Measurements from ENCODE around the gene BRICD5.
"Not testable (repeated sequence)": the region's sequence is repeated elsewhere in the genome, so short reads cannot be mapped to it uniquely, and the experiment has no call there.

The BRICD5 gene

DNA sequence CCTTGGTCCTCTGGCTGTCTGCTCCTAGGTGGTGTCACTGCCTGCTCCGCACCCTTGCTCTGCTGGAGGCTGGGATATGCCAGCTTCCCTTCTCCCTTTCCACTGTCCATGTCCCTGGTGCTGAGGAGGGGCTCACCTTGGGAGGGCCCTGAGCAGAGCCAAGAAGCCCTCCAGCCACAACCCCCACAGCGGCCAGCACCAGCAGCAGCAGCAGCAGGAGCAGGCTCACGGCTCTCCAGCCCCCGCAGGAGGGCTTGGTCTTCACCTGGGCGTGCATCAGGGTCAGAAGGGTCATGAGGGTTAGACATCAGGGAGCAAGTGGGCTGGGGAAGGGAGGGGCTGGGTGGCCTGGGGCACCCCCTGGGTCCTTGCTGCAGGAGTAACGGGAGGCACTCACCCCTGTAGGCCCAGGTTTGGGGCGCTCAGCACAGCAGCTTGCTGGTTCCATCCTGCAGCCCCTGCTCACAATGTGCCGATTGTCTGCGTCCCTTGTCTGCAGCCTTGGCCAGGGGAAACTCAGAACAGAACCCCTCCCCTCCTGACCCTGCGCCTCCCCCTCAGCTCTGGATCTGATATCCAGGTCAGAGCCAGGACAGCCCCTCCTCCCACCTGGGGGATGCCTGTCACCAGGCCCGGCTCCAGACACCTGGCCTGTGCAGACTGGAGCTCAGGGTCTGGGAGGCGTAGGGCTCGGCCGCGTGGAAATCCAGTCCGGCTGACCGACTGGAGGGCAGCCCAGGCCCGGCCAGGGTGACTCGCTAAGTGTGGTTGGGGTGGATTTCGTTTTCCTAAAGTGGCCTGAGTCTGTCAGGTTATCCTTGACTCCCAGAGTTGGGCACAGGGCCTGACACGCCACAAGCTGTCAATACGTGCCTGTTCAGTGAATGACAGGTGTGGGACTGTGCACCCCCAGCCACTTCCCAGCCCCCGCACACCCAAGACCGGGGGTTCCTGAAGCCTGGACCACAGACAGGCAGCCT lies at the start of gene BRICD5:
Gene BRICD5 (minus strand): TSS at position 478 of the 980 bp plus-strand sequence. CDS start 30 bp downstream, at position 448.
- no peak for DNase-seq (ENCODE audit: low spot score)

DNA sequence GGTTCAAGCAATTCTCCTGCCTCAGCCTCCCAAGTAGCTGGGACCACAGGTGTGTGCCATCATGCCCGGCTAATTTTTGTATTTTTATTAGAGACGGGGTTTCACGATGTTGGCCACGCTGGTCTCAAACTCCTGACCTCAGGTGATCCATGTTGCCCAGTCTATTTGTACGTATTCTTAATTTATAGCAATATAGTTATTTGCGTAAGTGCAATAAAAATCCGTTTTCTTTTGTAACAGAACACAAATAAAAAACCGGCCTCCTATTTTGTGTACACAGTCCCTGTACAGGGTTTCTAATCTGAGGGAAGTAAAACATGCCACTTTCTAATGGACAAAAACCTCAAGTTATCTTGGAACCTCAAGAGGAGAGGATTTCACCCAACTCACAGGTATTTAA lies 49.6 kb upstream of the BRICD5 start:
- DNase-seq (ENCODE audit: low spot score), result no peak

DNA sequence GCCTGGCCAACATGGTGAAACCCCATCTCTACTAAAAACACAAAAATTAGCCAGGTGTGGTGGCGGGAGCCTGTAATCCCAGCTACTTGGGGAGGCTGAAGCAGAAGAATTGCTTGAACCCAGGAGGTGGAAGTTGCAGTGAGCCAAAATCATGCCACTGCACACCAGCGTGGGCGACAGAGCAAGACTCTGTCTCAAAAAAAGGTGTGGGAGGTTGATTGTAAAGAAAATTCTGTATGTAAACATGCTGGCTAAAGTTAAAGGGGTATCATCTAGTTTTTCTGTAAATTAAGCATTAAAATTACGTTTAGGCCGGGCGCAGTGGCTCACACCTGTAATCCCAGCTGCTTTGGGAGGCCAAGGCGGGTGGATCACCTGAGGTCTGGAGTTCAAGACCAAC lies 47.9 kb upstream of the BRICD5 start:
- not testable (repeated sequence) for DNase-seq (ENCODE audit: low spot score)

GRCh38 chr16:2257726-2258125 lies 47.1 kb upstream of the BRICD5 start:
- DNase-seq (ENCODE audit: low spot score), result no peak

DNA sequence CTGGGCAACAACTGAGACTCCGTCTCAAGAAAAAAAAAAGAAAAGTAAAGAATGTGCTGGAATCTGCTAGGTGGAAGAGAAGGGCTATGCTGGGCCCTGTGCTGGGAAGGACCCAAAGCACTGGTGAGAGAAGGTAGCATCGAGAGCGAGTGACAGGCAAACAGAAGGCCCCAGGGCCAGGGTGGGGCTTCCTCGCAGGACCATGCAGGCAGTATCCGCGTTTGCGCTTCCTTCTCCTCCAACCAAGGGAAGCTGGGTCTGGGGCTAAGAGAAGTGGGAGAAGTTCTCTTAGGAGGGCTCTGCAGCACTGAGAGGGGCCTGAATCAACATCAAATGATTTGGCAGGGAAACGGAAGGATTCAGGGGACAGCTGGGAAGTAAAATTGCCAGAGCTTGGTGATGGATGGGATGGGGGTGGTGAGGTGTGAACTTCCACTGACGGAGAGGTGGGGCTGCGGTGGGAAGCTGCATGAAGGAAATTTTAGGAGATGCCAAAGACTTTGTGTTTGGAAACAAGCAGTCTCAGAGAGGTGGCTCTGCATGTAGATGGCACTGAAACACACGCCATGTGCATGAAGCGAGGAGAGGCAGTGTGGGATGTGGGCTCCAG lies 46.0 kb upstream of the BRICD5 start:
- no peak for DNase-seq (ENCODE audit: low spot score)

DNA sequence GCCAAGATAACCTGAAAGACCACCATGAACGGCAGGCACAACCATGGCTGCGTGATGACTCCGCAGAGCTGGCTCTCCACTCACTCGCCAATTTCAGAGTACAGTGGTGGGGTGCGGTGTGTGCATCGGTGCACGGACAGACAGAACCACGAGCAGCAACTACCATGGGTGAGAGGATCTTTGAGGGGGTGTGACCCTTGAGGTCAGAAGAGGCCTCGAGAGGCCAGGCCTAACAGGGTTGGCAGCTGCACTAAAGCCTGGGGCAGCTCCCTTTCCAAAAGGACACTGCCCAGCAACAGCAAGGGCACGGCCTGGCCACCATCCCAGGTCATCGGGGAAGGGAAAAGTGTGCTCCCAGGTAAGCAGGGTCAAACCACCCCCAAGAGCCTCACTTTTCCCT lies 42.6 kb upstream of the BRICD5 start:
- no peak for DNase-seq (ENCODE audit: low spot score)

GRCh38 chr16:2252806-2253148 lies 42.1 kb upstream of the BRICD5 start:
- no peak for DNase-seq (ENCODE audit: low spot score)

DNA sequence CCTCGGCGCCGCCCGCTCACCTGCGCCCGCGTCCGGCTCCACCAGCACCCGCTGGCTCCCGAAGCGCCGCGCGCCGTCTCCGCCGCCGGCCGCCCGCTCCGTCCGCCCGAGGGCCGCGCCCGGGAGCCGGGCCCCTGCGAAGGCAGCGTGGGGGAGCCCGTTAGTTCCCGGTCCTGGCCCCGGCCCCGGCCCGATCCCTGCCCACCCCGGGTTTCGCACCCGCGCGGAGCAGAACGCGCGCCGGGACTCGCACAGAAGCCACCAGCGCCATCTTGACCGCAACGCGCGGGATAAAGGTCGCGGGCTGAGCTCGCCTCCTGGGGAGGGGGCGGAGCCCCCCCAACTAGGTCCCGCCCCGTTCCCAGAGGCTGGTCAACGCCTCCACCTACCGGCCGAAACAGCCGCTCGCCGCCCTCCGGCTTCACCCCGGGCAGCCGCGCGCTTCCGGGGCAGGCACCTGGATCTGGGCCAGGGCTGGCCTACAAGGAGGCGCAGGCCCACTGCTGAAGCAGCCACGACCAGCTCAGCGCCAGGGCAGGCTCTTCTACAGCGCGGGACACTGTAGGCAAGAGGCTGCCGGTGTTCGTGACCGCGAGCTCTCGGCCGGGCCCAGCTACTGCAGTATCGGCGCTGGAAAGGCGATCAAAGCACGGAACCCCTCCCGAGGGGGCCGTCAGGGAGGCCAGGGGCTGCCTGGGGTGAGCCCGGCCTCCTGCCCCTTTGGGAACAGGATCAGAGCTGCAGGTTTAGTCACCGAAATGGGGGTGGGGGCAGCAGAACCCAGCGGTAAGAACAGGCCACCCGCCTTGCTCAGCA lies 40.8 kb upstream of the BRICD5 start, which contains the start of gene ECI1:
Gene ECI1 (minus strand): TSS at position 292 of the 816 bp plus-strand sequence. CDS start 21 bp downstream, at position 271.
- DNase-seq (ENCODE audit: low spot score), result peak; percentile 100

DNA sequence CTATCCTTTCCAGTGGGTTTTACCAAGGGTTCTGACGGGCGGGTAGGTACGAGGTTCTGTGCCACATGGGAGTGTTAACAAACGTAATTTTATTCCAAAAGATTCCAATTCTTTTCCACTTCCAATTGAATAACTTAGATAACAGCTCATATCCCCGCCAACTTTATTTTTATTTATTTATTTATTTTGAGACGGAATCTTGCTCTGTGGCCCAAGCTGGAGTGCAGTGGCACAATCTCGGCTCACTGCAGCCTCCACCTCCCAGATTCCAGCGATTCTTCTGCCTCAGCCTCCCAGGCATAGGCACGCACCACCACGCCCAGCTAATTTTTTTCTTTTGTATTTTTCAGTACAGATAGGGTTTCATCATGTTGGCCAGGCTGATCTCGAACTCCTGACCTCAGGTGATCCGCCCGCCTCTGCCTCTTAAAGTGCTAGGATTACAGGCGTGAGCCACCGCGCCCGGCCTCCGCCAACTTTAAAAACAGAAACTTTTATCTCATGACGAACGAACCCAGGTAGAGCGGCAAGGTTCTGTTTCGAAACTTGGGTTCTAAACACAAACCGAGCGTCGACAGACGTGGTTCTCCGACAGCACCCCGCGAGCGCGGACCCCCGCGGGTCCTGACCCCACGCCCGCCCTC lies 40.1 kb upstream of the BRICD5 start:
- DNase-seq (ENCODE audit: low spot score), result no peak

DNA sequence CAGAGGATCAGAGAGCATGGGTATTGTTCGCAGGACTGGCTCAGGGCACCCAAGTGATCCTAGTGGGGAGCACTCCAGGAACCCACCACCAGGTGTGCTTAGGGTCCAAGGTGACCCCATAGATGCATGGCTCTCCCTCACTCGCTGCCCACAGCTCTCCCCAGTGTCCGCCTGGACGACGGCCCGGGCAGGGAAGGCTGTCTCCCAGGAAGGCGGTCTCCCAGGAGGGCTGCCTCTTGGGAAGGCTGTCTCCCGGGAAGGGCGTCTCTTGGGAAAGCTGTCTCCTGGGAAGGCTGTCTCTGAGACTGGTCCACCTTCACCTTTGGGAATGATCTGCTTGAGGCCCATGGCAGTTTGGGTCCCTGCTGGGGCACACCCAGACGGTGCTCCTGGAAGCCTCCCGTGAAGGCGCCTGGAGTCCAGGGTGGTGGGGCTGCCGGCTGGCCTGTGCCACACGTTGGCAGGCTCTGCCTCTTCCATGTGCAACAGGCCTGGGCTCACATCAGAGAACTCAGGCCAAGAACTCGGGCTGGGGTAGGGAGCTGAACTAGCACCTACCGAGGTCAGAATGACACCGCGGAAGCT lies 35.7 kb upstream of the BRICD5 start:
- DNase-seq (ENCODE audit: low spot score), result no peak

DNA sequence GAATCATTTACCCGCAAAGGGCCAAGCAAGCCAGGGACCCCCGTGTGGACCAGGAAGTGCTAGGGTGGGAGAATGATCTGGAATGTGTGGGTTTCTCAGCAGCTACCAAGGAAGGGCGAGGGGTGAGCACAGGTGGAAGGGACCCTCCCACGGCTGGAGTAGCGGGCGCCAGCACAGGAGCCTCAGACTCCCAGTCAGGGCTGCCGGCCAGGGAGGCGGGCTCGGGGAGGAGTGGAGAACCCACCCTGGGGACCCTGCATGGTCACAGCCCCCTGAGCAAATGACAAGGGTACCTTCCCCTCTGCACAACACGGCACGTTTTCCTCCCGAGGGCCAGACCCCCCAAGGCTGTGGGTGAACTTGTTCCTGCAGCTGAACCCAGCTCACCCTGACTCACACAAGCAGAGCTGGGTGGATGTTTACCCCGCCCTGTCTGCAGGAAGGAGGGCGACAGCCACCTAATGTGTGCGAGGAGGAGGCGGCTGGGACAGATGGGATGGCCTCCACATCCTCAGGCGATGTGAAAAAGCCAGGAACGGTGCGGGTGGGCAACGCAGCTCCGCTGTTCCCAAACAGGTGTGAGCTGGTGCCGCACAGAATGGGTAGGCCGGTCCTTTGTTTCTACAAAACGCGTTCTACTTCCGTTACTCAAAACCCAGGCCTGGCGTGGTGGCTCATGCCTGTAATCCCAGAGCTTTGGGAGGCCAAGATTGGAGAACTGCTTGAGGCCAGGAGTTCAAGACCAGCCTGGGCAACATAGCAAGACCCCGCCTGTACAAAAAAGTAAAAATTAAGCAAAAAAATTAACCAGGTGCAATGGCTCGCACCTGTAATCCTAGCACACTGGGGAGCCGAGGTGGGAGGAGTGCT lies 34.5 kb upstream of the BRICD5 start:
- DNase-seq (ENCODE audit: low spot score), result no peak

DNA sequence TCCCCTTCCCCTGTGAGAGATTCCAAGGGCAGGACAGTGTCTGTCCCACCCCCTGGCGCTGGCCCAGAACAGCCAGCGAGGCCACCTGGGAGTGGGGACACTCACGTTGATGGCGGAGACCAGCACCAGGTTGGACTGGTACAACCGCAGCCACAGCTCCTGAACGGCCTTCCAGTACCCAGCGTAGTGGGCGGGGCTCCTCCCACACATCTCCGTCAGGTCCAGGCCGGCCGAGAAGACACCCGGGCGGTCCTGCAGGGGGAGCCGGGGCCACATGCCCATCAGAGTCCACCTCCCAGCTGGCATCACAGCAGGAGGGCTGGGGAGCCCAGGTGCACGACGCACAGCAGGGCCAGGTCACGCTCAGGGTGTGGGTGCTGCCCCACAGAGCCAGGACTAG lies 33.6 kb upstream of the BRICD5 start:
- no peak for DNase-seq (ENCODE audit: low spot score)

- no peak for DNase-seq (ENCODE audit: low spot score)
These were observed 33.1 kb upstream of the BRICD5 start for GRCh38 chr16:2243781-2244180.

DNA sequence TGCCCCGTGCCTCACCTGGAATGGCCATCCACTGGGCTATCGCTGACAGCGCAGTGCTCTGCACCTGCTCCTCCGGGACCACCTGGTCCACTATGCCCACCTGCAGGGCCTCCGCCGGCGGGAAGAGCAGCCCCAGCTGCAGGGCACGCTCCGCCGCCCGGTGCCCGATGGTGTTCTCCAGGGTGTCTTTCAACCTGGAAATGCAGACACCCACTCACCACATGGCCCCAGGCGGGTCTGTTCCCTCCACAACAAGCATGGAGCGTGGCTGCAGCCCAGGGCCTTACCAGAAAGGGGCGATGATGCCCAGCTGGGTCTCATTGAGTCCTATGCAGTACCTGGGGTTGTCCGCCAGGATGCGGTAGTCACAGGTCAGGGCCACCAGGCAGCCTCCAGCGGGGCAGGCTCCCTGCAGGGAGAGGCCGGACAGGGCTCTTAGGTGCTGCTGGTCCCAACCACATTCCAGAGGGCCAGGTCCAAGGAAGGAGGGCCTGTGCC lies 32.4 kb upstream of the BRICD5 start:
- no peak for DNase-seq (ENCODE audit: low spot score)

DNA sequence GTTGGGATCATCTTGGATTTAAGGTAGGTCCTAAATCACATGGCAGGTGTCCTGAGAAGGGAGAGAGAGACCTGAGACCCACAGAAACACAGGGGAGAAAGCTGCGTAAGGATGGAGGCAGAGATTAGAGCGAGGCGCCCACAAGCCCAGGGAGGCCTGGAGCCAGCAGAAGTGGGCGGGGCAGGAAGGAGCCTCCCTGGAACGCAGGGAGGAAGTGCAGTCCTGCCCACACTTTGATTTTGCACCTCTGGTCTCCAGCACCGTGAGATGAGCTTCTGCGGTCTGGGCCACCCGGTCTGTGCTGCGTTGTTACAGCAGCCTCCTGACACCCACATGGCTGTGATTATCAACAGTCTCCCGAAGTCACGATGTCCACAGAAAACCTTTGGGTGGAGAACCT lies 31.9 kb upstream of the BRICD5 start:
- DNase-seq (ENCODE audit: low spot score), result no peak

DNA sequence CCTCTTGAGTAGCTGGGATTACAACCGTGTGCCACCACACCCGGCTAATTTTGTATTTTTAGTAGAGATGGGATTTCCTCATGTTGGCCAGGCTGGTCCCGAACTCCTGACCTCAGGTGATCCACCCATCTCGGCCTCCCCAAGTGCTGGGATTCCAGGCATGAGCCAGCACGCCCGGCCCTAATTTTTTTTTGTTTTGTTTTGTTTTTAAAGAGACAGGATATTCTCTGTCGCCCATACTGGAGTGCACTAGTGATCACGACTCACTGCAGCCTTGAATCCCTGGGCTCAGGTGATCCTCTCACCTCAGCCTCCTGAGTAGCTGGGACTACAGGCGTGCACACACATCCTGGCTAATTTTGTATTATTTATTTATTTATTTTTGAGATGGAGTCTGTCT lies 29.7 kb upstream of the BRICD5 start:
- not testable (repeated sequence) for DNase-seq (ENCODE audit: low spot score)

GRCh38 chr16:2238838-2239675 lies 28.4 kb upstream of the BRICD5 start:
- no peak for DNase-seq (ENCODE audit: low spot score)

DNA sequence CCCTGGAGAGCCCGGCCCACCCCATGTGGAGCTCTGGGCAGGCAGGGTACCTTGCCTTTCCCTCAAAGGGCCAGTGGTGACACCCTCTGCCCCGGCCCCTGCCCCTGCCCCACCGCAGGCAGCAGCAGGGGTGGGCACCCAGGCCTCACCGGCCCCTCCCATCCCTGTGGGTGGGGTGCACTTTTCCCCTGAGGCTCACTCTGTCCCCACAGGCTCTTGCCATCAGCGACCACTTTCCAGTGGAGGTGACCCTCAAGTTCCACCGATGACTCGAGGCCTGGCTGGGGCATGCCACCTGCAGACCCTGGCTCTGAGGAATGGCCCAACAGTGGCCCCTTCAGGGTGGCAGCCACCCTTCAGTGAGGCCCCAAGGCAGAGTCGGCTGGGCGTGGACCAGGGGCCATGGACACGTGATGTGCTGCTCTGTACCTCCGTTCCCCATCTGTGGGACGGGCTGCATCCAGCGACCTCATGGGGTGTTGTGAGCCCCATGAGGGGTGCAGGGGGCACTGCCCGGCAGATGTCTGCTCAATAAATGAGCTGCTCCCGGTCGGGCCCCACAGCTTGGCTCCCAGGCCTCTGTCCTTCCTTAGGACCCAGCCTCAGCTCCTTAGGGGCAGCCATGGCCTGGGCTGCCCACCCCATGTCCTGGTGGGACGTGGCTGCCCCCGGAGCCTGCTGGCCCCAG lies 27.6 kb upstream of the BRICD5 start:
- DNase-seq (ENCODE audit: low spot score), result no peak

Data from AG08396 (cell line).